Prostate gland (tissue), 2 donors: ENCODE measurements around the gene RGMB. TPM values are rescaled to one million over a fixed set of nuclear protein-coding genes. Genes with fewer than 3 reads are reported as not detected.

ENCODE experiments used
- DNase-seq: peaks from one replicate; pipeline ENCODE4 v3.0.0-alpha.2; 2019; ENCODE audit warnings: low spot score
- H3K27ac ChIP-seq, 2 donors: fragments of 200-600 bp; sonication (generic); 2 replicates each; pipeline ENCODE4 v1.5.1; 2017 to 2019
- H3K27me3 ChIP-seq: fragments of 200-600 bp; sonication (generic); replicated peaks from 2 replicates; pipeline ENCODE4 v1.5.1; 2019; ENCODE audit not compliant: insufficient read depth
- H3K36me3 ChIP-seq, 2 donors: fragments of 200-600 bp; sonication (generic); 1 replicate in 1 of 2; 2 replicates in 1 of 2; pipeline versions ENCODE4 v1.5.1 to v1.8.1; 2017 to 2019
- H3K4me1 ChIP-seq: fragments of 200-600 bp; sonication (generic); replicated peaks from 2 replicates; pipeline ENCODE4 v1.5.1; 2019
- H3K4me3 ChIP-seq, 2 donors: fragments of 200-600 bp; sonication (generic); 2 replicates each; pipeline ENCODE4 v1.5.1; 2017 to 2019
- H3K9me3 ChIP-seq: fragments of 200-600 bp; sonication (generic); 2 replicates; pipeline ENCODE4 v1.5.1; 2017
- POLR2A ChIP-seq: fragments of 450-650 bp; IDR thresholded peaks from one replicate; pipeline ENCODE4 v1.6.1; 2016; ENCODE audit warnings: antibody characterized with exemption, mild to moderate bottlenecking
- POLR2AphosphoS5 ChIP-seq: sonication (generic); formaldehyde crosslinking; IDR thresholded peaks from one replicate; pipeline ENCODE4 v1.6.1; 2017; ENCODE audit warnings: antibody characterized with exemption
- WGBS: methylation state at CpG from one replicate; pipeline ENCODE4 v1.1.5; 2018; 5-methylcytosine and 5-hydroxymethylcytosine counted together
- intact Hi-C: fragments of 100-400 bp; cut with DNase I; formaldehyde crosslinking; loops from one replicate; pipeline ENCODE4 v1.14.2; 2022
- total RNA-seq, 2 donors: library from RNA; depleted of rRNA; stranded (reverse); fragments of >200 nt; gene quantifications; one replicate each; pipeline ENCODE4 v1.1.0, GENCODE V29; 2016
- TF ChIP-seq, protein P1 (sequence below), 4 experiments: fragments of 200-600 bp in 2 of 4; fragments of 450-650 bp in 2 of 4; sonication (generic) in 2 of 4; IDR thresholded peaks; 1 replicate in 3 of 4; 2 replicates in 1 of 4; pipeline ENCODE4 v1.5.1; 2016 to 2019; ENCODE audit warnings: antibody characterized with exemption in 4 of 4, mild to moderate bottlenecking in 2 of 4, moderate library complexity in 2 of 4

The RGMB gene
- total RNA-seq, 2 donors from 2014 or later: 56.5 to 62.2 TPM

DNA sequence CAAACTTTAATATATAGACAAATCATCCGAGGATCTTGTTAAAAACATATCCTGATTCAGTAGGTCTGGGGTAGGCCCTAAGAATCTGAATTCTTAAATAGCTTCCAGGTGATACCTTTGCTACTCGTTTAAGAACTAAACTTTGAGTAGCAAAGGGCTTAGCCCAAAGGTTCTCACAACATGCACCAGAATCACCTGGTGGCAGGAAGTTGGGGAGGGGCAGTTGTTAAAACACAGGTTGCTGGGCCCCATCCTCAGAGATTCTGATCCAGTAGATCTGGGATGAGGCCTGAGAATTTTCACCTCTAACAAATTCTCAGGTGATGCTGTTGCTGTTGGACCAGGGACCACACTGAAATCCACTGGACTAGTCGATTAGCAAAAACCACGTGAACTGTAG lies 20.0 kb upstream of the RGMB start:
- WGBS: 79% methylated on average over 4 of the region's 4 CpGs
- no peak overlapping the region for H3K4me3 ChIP-seq
- no peak for DNase-seq
- H3K27me3 ChIP-seq: no peaks in the 10 kb centered on the region
- no peaks in the 10 kb centered on the region for H3K9me3 ChIP-seq
- TF ChIP-seq POLR2AphosphoS5: no peak
- TF ChIP-seq, protein P1, sequence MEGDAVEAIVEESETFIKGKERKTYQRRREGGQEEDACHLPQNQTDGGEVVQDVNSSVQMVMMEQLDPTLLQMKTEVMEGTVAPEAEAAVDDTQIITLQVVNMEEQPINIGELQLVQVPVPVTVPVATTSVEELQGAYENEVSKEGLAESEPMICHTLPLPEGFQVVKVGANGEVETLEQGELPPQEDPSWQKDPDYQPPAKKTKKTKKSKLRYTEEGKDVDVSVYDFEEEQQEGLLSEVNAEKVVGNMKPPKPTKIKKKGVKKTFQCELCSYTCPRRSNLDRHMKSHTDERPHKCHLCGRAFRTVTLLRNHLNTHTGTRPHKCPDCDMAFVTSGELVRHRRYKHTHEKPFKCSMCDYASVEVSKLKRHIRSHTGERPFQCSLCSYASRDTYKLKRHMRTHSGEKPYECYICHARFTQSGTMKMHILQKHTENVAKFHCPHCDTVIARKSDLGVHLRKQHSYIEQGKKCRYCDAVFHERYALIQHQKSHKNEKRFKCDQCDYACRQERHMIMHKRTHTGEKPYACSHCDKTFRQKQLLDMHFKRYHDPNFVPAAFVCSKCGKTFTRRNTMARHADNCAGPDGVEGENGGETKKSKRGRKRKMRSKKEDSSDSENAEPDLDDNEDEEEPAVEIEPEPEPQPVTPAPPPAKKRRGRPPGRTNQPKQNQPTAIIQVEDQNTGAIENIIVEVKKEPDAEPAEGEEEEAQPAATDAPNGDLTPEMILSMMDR (IDR thresholded peaks at IDR 0.05): no peak
- TF ChIP-seq POLR2A: no peak
- intact Hi-C loops: no loop called here
- H3K27ac ChIP-seq: no peak overlapping the region
- H3K4me1 ChIP-seq: no peaks in the 10 kb centered on the region
- no peaks in the 10 kb centered on the region for H3K36me3 ChIP-seq

DNA sequence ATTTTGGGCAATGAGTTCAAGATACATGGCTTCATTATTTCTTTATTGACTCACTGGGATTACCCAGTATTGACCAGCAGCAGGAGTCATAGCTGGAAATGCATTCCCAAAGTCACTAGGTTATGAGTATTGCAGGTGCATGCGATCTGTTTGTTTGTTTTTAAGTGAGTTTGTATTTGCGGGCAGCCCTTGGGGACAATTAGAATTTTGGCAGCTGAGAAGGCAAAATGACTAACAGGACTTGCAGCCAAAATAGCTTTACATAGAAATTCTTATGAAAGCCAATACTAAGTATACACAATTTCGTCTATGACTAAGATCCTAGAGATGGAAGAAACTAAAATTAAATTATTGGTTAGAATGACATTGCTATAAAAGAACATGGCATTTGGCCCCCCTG lies 18.1 kb upstream of the RGMB start:
- no peak overlapping the region for H3K27ac ChIP-seq
- no peaks in the 10 kb centered on the region for H3K27me3 ChIP-seq
- DNase-seq: no peak
- no peak overlapping the region for H3K4me3 ChIP-seq
- no peaks in the 10 kb centered on the region for H3K4me1 ChIP-seq
- WGBS: 68% methylated on average over 3 of the region's 3 CpGs
- intact Hi-C loops: no loop called here
- no peaks in the 10 kb centered on the region for H3K9me3 ChIP-seq
- no peaks in the 10 kb centered on the region for H3K36me3 ChIP-seq
- no peak for TF ChIP-seq POLR2AphosphoS5
- TF ChIP-seq, protein P1 (IDR thresholded peaks at IDR 0.05): no peak
- TF ChIP-seq POLR2A: no peak

DNA sequence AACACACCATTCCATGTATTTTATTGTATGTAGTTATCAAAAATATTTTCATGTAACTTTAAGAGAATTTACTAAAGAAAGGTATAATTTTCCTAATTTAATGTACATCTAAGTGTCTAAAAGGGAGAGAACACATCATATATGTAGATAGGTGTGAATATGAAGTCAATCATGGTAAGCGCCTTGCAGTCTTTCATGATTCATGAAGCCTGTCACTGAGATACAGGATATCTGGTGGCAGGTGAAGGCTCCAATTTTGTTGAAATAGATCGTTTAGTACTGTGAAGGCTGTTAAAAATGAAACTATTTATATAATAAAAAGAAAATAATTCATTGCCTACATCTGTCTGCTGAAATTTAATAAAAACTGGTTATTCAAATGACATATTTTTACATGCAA lies 15.5 kb upstream of the RGMB start:
- H3K4me3 ChIP-seq: no peak overlapping the region
- no peaks in the 10 kb centered on the region for H3K4me1 ChIP-seq
- TF ChIP-seq, protein P1 (IDR thresholded peaks at IDR 0.05): no peak
- TF ChIP-seq POLR2AphosphoS5 (no peak), POLR2A (no peak)
- no peaks in the 10 kb centered on the region for H3K27me3 ChIP-seq
- intact Hi-C loops: no loop called here
- 85% methylated on average over 2 of the region's 2 CpGs for WGBS
- H3K27ac ChIP-seq: no peak overlapping the region
- no peaks in the 10 kb centered on the region for H3K9me3 ChIP-seq
- DNase-seq: no peak
- no peaks in the 10 kb centered on the region for H3K36me3 ChIP-seq

DNA sequence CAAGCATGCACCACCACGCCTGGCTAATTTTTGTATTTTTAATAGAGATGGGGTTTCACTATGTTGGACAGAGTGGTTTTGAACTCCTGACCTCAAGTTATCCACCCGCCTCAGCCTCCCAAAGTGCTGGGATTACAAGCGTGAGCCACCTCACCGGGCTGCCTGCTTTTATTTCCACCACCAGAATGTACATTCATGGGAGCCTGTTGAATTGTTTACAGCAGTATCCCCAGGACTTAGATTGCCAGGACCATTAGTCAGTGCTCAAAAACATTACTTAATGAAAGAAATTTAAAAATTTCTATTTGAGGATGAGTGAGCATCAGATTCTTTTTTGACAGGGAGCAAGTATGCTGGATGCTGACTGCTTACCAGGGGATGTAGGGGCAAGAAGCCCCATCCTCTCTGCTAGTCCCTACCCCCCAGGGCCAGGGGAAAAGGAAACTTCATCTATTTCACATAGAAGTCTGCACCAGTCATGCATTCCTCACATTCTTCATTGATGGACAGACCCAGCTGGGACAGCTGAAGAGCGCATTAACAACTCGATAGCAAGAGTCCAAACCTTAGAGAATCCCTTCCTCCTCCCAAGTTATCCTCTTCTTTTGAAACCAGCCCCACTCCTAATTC lies 10.3 kb upstream of the RGMB start:
- no peaks in the 10 kb centered on the region for H3K27me3 ChIP-seq
- intact Hi-C loops: no loop called here
- no peak for DNase-seq
- no peaks in the 10 kb centered on the region for H3K4me1 ChIP-seq
- no peaks in the 10 kb centered on the region for H3K9me3 ChIP-seq
- H3K4me3 ChIP-seq: no peak overlapping the region
- H3K36me3 ChIP-seq: no peaks in the 10 kb centered on the region
- TF ChIP-seq POLR2A: no peak
- TF ChIP-seq, protein P1 (IDR thresholded peaks at IDR 0.05): no peak
- TF ChIP-seq POLR2AphosphoS5: no peak
- H3K27ac ChIP-seq: no peak overlapping the region
- WGBS: 85% methylated on average over 6 of the region's 6 CpGs

DNA sequence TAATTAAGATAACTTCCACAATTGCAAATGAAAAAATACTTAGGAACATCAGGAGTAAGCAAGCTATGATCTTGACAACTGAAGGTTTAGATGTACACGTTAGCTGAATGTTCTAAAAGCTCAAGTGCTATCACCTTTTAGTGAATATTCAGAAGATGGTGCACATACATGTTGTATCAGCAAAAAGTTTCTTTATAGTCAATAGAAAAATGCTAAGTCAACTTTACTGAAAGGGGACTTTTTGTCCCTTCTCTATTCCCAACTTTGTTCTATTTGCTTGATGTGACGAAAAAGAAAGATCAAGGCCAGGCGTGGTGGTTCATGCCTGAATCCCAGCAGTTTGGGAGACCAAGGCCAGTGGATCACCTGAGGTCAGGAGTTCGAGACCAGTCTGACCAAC lies 7.6 kb upstream of the RGMB start:
- H3K4me1 ChIP-seq: no peaks in the 10 kb centered on the region
- H3K27me3 ChIP-seq: no peaks in the 10 kb centered on the region
- no peak for DNase-seq
- no peak overlapping the region for H3K4me3 ChIP-seq
- no peaks in the 10 kb centered on the region for H3K9me3 ChIP-seq
- no peak overlapping the region for H3K27ac ChIP-seq
- H3K36me3 ChIP-seq: no peaks in the 10 kb centered on the region
- TF ChIP-seq POLR2AphosphoS5 (no peak), POLR2A (no peak)
- TF ChIP-seq, protein P1 (IDR thresholded peaks at IDR 0.05): no peak
- WGBS: 95% methylated on average over 4 of the region's 4 CpGs
- intact Hi-C loops: no loop called here
